ENCODE results near the gene ZBED5.

- TF ChIP-seq CTCF (IDR thresholded peaks at IDR 0.05) (no peak), POLR2A (IDR thresholded peaks at IDR 0.05) (no peak)
Measured at GRCh38 chr11:10875430-10876021, 17.7 kb upstream of the ZBED5 start.
